Tibial nerve (tissue), 3 donors: ENCODE measurements around the gene AOAH.
"Not testable (repeated sequence)": the region's sequence is repeated elsewhere in the genome, so short reads cannot be mapped to it uniquely, and the experiment has no call there.

Source experiments
- POLR2A ChIP-seq, 2 donors: fragments of 450-650 bp; IDR thresholded peaks; one replicate each; pipeline ENCODE4 v1.6.1; 2017; ENCODE audit warnings: antibody characterized with exemption in 2 of 2, mild to moderate bottlenecking in 2 of 2, moderate library complexity in 2 of 2
- TF ChIP-seq, protein P1 (sequence below), 5 experiments: fragments of 200-600 bp in 3 of 5; fragments of 450-650 bp in 2 of 5; sonication (generic) in 3 of 5; IDR thresholded peaks; one replicate each; pipeline ENCODE4 v1.5.1; 2016 to 2019; ENCODE audit warnings: antibody characterized with exemption in 5 of 5, mild to moderate bottlenecking in 3 of 5, moderate library complexity in 2 of 5

DNA sequence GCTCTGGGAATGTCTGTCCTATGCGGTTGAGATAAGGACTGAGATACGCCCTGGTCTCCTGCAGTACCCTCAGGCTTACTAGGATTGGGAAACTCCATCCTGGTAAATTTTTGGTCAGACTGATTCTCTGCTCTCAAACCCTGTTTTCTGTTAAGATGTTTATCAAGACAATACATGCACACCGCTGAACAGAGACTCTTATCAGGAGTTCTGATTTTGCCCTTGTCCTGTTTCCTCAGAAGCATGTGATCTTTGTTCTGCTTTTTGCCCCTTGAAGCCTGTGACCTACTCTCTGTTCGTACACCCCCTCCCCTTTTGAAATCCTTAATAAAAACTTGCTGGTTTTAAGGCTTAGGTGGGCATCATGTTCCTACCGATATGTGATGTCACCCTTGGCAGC is 258.3 kb downstream of the AOAH start:
- TF ChIP-seq, protein P1, sequence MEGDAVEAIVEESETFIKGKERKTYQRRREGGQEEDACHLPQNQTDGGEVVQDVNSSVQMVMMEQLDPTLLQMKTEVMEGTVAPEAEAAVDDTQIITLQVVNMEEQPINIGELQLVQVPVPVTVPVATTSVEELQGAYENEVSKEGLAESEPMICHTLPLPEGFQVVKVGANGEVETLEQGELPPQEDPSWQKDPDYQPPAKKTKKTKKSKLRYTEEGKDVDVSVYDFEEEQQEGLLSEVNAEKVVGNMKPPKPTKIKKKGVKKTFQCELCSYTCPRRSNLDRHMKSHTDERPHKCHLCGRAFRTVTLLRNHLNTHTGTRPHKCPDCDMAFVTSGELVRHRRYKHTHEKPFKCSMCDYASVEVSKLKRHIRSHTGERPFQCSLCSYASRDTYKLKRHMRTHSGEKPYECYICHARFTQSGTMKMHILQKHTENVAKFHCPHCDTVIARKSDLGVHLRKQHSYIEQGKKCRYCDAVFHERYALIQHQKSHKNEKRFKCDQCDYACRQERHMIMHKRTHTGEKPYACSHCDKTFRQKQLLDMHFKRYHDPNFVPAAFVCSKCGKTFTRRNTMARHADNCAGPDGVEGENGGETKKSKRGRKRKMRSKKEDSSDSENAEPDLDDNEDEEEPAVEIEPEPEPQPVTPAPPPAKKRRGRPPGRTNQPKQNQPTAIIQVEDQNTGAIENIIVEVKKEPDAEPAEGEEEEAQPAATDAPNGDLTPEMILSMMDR (IDR thresholded peaks at IDR 0.05): not testable (repeated sequence)
- not testable (repeated sequence) for TF ChIP-seq POLR2A (IDR thresholded peaks at IDR 0.05)
